Keratinocyte (primary cell): Measurements from ENCODE around the gene ZSCAN5B. TPM values are rescaled to one million over a fixed set of nuclear protein-coding genes. Genes with fewer than 3 reads are reported as not detected.

Source experiments
- DNase-seq: peaks from one replicate; pipeline ENCODE4 v3.0.0-alpha.2; 2011; ENCODE audit warnings: low read depth, missing footprints, low spot score
- FAIRE-seq: peaks from 2 replicates; lab custom pipeline; 2011; peaks lifted over from hg19 to GRCh38; lab: Jason Lieb, UNC
- H2AFZ ChIP-seq: 2 replicates; pipeline ENCODE4 v1.6.0; 2012; ENCODE audit warnings: low read length, control low read depth, inconsistent platforms; ENCODE audit not compliant: control insufficient read depth
- H3K27ac ChIP-seq: 2 replicates; pipeline ENCODE4 v1.5.1; 2011; ENCODE audit warnings: low read length; ENCODE audit not compliant: control insufficient read depth, insufficient read depth
- H3K27me3 ChIP-seq: 3 replicates; pipeline ENCODE4 v1.6.0; 2011; ENCODE audit warnings: low read length; ENCODE audit not compliant: control insufficient read depth, insufficient read depth; ENCODE audit errors: extremely low read depth
- H3K36me3 ChIP-seq, 2 experiments: 2 replicates in 1 of 2; 3 replicates in 1 of 2; pipeline ENCODE4 v1.5.1; 2011; ENCODE audit warnings: low read length in 2 of 2, mild to moderate bottlenecking in 1 of 2; ENCODE audit not compliant: control insufficient read depth in 2 of 2, insufficient read depth in 2 of 2; ENCODE audit errors: extremely low read depth in 1 of 2
- H3K4me1 ChIP-seq: 3 replicates; pipeline ENCODE4 v1.5.1; 2011; ENCODE audit warnings: low read length; ENCODE audit not compliant: control insufficient read depth, insufficient read depth; ENCODE audit errors: extremely low read depth
- H3K4me2 ChIP-seq: 3 replicates; pipeline ENCODE4 v1.6.0; 2011; ENCODE audit warnings: low read depth, low read length; ENCODE audit not compliant: control insufficient read depth, insufficient read depth; ENCODE audit errors: extremely low read depth
- H3K4me3 ChIP-seq, 3 experiments: fragments of 200-600 bp in 1 of 3; sonication (generic) in 1 of 3; 2 replicates in 2 of 3; 3 replicates in 1 of 3; pipeline ENCODE4 v1.5.1; 2011 to 2016; ENCODE audit warnings: low read length in 3 of 3, mild to moderate bottlenecking in 3 of 3, control low read depth in 2 of 3, inconsistent platforms in 1 of 3, low read depth in 1 of 3, mixed read lengths in 1 of 3, mixed run types in 1 of 3, moderate library complexity in 1 of 3; ENCODE audit not compliant: control insufficient read depth in 2 of 3, insufficient read depth in 2 of 3; ENCODE audit errors: extremely low read depth in 1 of 3
- H3K79me2 ChIP-seq: 2 replicates; pipeline ENCODE4 v1.6.0; 2012; ENCODE audit warnings: low read length; ENCODE audit not compliant: control insufficient read depth, insufficient read depth
- H3K9ac ChIP-seq: 3 replicates; pipeline ENCODE4 v1.6.0; 2011; ENCODE audit warnings: low read length; ENCODE audit not compliant: control insufficient read depth, insufficient read depth; ENCODE audit errors: extremely low read depth
- H3K9me1 ChIP-seq: 3 replicates; pipeline ENCODE4 v1.6.0; 2011; ENCODE audit warnings: low read length; ENCODE audit not compliant: control insufficient read depth, insufficient read depth; ENCODE audit errors: extremely low read depth
- H3K9me3 ChIP-seq: 2 replicates; pipeline ENCODE4 v1.5.1; 2012; ENCODE audit warnings: low read depth, low read length; ENCODE audit not compliant: control insufficient read depth
- H4K20me1 ChIP-seq: 3 replicates; pipeline ENCODE4 v1.6.0; 2011; ENCODE audit warnings: low read length; ENCODE audit not compliant: control insufficient read depth, insufficient read depth; ENCODE audit errors: extremely low read depth
- CTCF ChIP-seq, 3 experiments: IDR thresholded peaks in 1 of 3; conservative IDR thresholded peaks in 1 of 3; optimal IDR thresholded peaks in 1 of 3; 2 replicates in 2 of 3; 3 replicates in 1 of 3; pipeline versions ENCODE3 to v1.5.1; 2011; ENCODE audit warnings: low read length in 3 of 3, mild to moderate bottlenecking in 3 of 3, moderate library complexity in 2 of 3, control low read depth in 1 of 3, inconsistent platforms in 1 of 3; ENCODE audit not compliant: insufficient read depth in 2 of 3; ENCODE audit errors: extremely low read depth in 1 of 3
- EZH2 ChIP-seq: IDR thresholded peaks from one replicate; pipeline ENCODE4 v1.6.1; 2012; ENCODE audit warnings: inconsistent platforms, mild to moderate bottlenecking, low read length, moderate library complexity
- dilution Hi-C: fragments of 300-500 bp; cut with MboI; formaldehyde crosslinking; loops from one replicate; pipeline ENCODE4 v1.7.0; 2020; ENCODE audit warnings: low sequenced_read_pairs; ENCODE audit not compliant: extremely low pct_ligation_motif_present
- polyA plus RNA-seq, 5 experiments: library from polyadenylated mRNA; depleted of rRNA in 3 of 5; stranded (reverse) in 3 of 5; stranded (forward) in 1 of 5; unstranded in 1 of 5; fragments of >200 nt; gene quantifications; 1 replicate in 1 of 5; 2 replicates in 3 of 5; 3 replicates in 1 of 5; pipeline versions ENCODE4 v1.2.1 to v1.2.3, GENCODE V29; 2011 to 2012; ENCODE audit warnings: missing spikeins in 2 of 5, low read depth in 1 of 5, low replicate concordance in 1 of 5

The ZSCAN5B gene
- polyA plus RNA-seq, 1 donor (not counting 4 experiments of a cell fraction or from before 2014, with no cell fraction given): not detected

DNA sequence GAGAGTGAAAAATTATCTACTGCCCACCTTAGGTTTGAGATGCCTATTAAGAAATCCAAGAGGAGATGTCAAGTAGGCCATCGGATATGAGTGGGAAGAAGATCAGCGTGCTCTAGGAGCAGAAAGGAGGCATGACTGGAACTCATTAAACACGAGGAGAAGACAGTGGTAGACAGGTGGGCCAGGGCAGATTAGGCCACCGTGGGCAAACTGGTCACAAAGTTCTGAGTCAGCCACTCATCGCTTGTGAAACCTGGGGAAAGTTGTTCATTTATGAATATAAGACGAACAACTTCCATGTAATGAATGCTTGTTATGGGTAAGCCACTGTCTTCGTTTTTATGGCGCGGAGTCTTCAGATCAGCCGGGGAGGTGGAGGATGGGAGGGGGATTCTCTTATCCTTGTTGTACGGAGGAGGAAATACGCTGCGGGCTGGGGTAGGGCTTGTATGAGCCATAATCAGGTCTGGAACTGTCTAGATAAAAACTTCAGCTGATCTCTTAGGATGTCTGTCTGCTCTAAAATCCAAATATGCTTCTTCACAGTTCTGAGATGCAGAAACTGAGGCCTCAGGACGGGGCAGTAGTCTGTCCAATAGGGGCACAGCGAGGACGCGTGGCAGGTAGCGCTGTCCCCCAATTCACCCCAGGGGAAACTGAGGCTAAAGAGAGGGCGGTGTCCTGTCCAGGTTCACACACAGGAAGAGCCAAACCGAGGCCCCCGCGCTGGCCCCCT, 57.6 kb downstream of the ZSCAN5B start:
- H2AFZ ChIP-seq: peak overlapping the region; percentile 88
- no peaks in the 10 kb centered on the region for H4K20me1 ChIP-seq
- peaks cover 27% of the 10 kb centered on the region for H3K79me2 ChIP-seq
- no peaks in the 10 kb centered on the region for H3K27me3 ChIP-seq
- H3K9me1 ChIP-seq: no peaks in the 10 kb centered on the region
- no peaks in the 10 kb centered on the region for H3K9me3 ChIP-seq
- peaks cover 15% of the 10 kb centered on the region for H3K4me1 ChIP-seq
- H3K9ac ChIP-seq: peak overlapping the region; percentile 77
- no peak for TF ChIP-seq CTCF (optimal IDR thresholded peaks at IDR 0.05 in 1 of 3, IDR thresholded peaks at IDR 0.05 in 1 of 3, conservative IDR thresholded peaks at IDR 0.05 in 1 of 3; ENCODE audit: extremely low read depth in 1 of 3, insufficient read depth in 2 of 3, low read length in 3 of 3)
- TF ChIP-seq EZH2: no peak
- H3K36me3 ChIP-seq: peaks cover 3 to 6% of the 10 kb centered on the region in 2 experiments
- dilution Hi-C loops: no loop called here
- H3K4me2 ChIP-seq: peak overlapping the region; percentile 89
- no peak for DNase-seq
- peak overlapping the region; percentile 59 to 86 (median 79) for H3K4me3 ChIP-seq
- FAIRE-seq: no peak
- H3K27ac ChIP-seq: peak overlapping the region; percentile 80

Other genes with a start within 250 kb of the ZSCAN5B start
- gene NLRP8, start 250.0 kb downstream of the ZSCAN5B start, polyA plus RNA-seq: not detected in 3 replicates
- gene NLRP5, start 211.0 kb downstream of the ZSCAN5B start, polyA plus RNA-seq: not detected in 3 replicates
- gene ZNF787, start 76.5 kb downstream of the ZSCAN5B start, polyA plus RNA-seq: 4.0 to 10.7 TPM (median 5.6 TPM) in 3 replicates
- 7.4 to 10.8 TPM (median 9.1 TPM) in 3 replicates for gene ZNF444, start 56.5 kb downstream of the ZSCAN5B start, polyA plus RNA-seq
- gene GALP, start 21.8 kb downstream of the ZSCAN5B start, polyA plus RNA-seq: not detected in 3 replicates
- gene ZSCAN5C, start 4.5 kb upstream of the ZSCAN5B start, polyA plus RNA-seq: not detected in 3 replicates
- 3.0 to 7.4 TPM (median 6.1 TPM) in 3 replicates for gene EDDM13, start 75.0 kb upstream of the ZSCAN5B start, polyA plus RNA-seq
- 5.7 to 9.4 TPM (median 6.1 TPM) in 3 replicates for gene ZSCAN5A, start 117.1 kb upstream of the ZSCAN5B start, polyA plus RNA-seq
- 4.0 to 4.7 TPM (median 4.3 TPM) in 3 replicates for gene ZNF582, start 195.8 kb upstream of the ZSCAN5B start, polyA plus RNA-seq
- 2.3 to 3.3 TPM (median 2.4 TPM) in 3 replicates for gene ZNF583, start 206.5 kb upstream of the ZSCAN5B start, polyA plus RNA-seq